Regular cardiac myocyte (primary cell): Measurements from ENCODE around the gene ZNF479. TPM values are rescaled to one million over a fixed set of nuclear protein-coding genes. Genes with fewer than 3 reads are reported as not detected.

Source experiments
- total RNA-seq: library from RNA; depleted of rRNA; stranded (reverse); fragments of >200 nt; gene quantifications from 2 replicates; pipeline ENCODE4 v1.2.3, GENCODE V29; 2014

ZNF479 gene
- total RNA-seq: under 0.01 TPM in 1 of 2 replicates, not detected in the other

GRCh38 chr7:57132336-57132735, at the start of gene ZNF479:
Gene ZNF479 (minus strand): TSS chr7:57132436. CDS start chr7:57132324, 112 bp downstream.

